CMK (cell line): Measurements from ENCODE around the gene RPL10.

Experiments
- DNase-seq: peaks from one replicate; pipeline ENCODE4 v3.0.0-alpha.2; 2010; ENCODE audit warnings: low read depth

Gene RPL10

DNA sequence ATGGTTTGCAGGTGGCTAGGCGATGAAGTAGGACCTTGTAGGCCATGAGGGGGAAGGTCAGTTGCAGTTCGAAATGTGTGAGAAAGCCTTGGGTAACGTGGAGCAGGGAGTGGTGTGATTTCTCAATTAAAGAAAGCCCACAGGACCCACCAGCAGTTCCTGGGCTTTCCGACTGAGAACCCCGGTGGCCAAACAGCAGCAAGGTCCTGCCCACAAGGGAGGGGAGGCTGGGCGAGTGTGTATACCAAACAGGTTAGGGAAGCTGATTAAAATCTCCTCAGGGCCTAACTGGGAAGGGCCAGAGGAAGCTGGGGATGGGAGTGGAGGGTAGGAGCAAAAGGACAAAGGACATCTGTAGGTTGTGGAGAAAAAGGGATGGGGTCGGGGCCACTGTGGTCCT, 32.7 kb downstream of the RPL10 start:
- no peak for DNase-seq

DNA sequence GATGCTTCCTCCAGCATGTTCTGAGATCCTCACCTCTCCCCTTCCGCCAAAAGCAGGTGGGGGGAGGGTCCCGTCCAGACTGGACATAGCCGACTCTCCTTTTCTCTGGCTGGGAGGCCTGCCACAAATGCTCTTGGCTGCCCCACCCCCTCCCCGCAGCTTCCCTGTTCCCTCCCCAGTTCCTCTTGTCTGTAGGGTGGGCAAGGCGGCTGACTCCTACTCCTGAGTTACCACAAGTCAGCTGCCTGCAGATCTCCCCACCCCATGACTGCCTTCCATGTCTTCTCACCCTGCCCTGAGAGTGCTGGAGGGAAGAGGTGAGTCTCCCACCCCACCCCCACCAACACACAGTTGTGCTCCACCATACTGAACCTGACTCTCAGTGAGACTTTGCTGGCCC, 33.2 kb downstream of the RPL10 start:
- no peak for DNase-seq

DNA sequence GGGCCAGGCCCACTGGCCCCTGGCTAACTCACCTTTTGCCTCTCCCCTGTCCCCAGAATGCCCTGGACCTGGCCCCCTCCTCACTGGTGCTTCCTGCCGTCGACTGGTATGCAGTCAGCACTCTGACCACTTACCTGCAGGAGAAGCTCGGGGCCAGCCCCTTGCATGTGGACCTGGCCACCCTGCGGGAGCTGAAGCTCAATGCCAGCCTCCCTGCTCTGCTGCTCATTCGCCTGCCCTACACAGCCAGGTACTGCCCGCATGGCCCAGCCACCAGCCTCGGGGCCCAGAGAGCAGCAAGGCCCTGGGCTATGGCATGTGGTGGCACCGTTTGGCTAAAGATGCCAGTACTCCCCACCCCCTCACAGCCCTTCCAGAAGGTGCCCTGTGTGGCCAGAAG, 34.0 kb downstream of the RPL10 start:
- DNase-seq = no peak

DNA sequence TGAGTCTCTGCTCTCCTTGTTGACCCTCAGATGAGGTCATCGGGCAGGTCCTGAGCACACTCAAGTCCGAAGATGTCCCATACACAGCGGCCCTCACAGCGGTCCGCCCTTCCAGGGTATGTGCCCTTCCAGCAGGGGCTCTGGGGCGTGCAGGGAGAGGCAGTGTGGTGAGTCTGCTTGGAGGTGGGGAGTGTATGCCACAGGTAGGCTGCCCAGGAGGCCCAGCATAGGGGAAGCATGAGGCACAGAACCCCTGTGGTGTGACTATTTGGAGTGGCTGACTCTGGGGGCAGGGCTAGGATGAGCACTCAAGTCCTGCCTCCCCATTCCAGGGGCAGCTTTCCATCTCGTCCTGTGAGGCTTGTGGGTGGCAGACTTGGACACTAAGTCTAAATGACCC, 35.4 kb downstream of the RPL10 start:
- no peak for DNase-seq

DNA sequence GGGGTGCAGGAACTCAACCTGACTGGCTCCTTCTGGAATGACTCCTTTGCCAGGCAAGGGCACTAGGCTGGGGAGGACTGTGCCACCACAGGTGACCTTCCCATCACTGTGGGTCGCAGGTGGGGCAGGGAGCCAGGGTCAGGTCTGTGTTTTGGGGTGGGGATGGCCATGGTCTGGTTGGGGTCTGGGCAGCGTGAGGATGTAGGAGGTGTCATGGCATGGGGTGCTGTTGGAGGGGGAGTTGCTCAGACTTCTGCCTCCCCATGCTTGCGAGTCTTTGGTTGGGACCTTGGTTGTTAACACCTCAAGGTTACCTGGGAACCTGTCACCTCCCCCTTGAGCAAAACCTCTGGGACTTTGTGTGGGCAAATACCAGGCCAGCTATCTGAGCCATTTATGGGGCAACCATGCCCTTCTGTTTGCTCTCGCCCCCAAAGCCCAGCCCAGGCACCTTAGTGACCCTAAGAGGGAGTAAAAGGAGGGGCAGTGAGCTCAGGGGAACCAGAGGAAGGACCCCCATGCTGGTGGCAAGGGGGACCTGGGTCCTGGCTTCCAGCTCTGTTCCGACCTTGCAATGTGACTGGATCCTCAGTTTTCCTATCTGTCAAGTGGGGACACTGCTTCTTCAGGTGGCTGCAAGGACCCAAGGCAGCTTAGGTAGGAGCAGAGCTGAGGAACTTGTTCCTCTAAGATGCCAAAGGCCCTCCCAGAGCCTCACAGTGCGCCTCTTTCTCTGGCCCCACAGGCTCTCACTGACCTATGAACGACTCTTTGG, 36.4 kb downstream of the RPL10 start:
- no peak for DNase-seq

DNA sequence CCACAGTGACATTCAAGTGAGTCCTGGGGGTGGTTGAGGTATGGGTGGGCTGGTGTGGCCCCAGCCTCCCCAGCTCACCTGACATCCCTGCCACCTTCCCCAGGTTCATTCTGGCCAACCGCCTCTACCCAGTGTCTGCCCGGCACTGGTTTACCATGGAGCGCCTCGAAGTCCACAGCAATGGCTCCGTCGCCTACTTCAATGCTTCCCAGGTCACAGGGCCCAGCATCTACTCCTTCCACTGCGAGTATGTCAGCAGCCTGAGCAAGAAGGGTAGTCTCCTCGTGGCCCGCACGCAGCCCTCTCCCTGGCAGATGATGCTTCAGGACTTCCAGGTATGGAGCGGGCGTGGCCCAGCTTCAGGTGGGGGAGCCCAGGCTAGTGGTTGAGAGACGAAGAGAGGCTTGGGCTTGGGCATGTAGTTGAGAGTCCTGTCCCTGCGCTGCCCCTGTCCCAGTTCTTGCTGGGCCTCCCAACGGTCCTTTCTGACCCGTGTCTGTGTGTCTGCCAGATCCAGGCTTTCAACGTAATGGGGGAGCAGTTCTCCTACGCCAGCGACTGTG, 37.1 kb downstream of the RPL10 start:
- DNase-seq = no peak

DNA sequence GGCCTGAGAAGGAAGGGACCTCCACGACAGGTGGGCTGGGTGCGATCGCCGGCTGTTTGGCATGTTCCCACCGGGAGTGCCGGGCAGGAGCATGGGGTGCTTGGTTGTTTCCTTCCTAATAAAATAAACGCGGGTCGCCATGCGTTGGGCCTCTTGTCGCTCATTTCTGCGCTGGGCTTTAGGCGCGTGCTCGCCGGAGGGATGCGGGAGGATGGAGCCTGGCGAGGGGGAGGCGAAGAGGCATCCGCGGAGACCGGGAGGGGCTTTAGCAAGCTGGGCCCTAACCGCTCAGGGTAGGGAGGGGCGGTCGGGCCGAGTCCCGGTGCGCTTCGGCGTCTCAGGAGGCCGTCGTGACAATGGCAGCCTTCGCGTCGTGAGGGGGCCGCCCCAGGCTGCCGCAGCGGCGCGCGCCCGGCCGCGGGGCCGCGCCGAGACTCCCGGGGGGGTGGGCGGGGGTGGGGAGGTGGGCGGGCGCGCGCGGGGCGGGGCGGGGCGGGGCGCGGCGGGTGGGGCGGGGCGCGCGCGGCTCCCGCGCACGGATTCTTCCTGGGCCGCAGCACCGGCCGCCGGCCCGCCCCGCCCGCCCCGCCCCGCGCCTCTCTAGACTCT, 38.3 kb downstream of the RPL10 start:
- DNase-seq = no peak

DNA sequence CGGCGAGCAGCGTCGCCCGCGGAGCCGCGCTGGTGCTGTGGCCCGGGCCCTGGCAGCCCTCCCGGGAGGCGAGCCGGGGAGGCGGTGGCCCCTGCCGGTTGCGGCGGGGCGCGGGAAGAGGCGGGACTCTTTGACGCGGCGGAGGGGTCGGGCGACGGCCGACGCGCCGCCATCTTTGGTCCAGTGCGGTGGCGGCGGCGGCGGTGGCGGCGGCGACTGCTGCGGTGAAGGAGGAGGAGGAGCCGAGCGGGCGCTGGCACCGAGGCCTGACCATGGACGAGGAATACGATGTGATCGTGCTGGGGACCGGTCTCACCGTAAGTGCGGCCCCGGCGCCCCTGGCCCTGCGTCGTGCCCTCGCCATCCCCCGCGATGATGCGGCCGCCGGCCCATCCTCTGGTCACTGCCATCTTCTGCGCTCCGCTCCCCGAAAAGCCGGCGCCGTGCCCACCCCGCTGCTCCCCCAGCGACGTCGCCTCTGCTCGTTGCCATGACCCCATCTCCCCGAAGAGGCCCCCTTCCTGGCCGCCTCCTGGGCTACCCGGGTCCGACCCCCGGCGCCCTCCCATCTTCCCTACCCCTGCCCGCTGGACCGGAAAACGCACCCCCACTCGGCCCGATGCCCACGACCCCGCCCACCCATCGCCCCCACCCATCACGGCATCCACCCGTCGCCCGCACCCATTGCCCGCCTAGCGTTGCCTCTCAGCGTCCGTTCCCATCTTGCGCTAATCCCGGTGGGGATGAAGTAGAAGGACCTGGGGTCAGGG, 39.0 kb downstream of the RPL10 start, which contains the start of gene GDI1:
Gene GDI1, plus strand, starts transcription at position 172 of the 770 bp plus-strand sequence. Its CDS starts 101 bp downstream, at position 273.
- no peak for DNase-seq

DNA sequence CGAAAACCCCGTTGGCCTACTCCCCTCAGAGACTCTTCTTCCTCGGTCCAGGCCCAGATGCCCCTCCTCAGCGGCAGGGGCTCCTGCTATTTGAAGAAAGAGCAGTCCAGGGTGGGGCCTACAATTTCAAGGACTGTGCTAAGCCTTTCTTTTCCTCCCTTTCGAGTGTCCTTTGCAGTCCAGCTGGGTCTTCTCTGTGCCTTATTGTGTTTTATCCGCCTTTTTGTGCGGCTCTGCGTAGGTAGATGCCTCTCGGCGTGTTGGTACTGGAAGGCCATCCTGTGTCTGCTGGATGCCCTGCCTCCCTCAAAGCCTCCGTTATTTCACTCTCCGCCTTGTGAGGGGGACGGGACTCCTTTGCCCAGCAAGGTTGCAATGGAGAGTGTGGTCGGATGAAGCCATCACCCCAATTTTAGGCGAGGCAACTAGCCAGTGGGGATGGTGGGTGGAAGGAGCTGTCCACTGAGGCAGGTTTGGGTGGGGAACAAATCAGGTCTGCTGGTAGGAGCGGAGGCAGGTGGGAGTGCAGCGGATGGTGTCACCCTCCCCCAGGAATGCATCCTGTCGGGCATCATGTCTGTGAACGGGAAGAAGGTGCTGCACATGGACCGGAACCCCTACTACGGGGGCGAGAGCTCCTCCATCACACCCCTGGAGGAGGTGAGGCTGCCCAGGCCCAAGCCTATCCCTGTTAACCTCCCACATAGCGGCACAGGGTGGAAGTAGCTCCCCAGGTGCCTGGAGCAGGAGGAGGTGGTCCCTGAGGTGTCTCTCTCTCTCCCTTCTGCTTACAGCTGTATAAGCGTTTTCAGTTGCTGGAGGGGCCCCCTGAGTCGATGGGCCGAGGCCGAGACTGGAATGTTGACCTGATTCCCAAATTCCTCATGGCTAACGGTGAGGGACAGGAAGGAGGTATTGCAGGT, 40.1 kb downstream of the RPL10 start:
- no peak for DNase-seq

DNA sequence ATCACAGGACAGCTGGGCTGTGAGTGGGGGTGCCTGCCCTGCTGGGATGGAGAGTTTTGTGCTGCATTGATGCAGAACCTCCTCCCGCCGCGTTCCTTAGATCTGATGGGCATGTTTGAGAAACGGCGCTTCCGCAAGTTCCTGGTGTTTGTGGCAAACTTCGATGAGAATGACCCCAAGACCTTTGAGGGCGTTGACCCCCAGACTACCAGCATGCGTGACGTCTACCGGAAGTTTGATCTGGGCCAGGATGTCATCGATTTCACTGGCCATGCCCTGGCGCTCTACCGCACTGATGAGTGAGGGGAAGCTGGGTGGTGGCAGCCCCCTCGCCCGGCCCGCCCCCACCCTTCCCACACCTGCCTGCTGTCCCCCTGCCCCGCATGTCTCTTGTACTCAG, 41.7 kb downstream of the RPL10 start:
- DNase-seq = no peak

DNA sequence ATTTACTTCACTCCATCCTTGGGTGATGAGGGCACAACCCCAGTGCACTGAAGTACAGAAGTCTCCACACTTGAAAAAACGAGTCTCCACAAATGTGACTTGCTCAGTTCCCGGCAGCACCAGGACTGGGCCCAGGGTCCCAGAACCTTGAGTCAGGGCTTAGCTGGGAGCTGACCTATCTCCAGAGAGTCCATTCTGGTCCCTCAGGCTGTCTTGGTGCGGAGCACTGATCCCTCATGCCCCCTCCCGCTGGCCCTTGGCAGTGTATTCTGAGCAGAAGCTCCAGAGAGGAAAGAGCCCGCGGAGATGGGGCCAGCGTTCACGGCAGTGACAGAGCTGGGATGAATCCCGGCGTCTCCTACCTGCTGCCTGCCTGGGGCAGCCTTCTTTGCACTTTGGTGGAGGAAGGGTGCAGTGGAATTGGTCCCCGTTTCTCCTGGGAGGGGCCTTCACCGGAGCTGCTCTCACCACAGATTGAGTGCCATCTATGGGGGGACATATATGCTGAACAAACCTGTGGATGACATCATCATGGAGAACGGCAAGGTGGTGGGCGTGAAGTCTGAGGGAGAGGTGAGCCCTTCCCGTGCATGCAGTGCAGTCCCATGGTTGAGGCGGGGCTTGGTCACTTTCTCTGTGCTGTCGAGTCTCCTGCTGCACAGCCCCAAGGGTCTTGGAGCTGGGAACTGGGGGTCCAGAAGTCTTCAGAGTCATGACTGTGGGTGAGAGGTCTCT, 42.6 kb downstream of the RPL10 start:
- DNase-seq = no peak

DNA sequence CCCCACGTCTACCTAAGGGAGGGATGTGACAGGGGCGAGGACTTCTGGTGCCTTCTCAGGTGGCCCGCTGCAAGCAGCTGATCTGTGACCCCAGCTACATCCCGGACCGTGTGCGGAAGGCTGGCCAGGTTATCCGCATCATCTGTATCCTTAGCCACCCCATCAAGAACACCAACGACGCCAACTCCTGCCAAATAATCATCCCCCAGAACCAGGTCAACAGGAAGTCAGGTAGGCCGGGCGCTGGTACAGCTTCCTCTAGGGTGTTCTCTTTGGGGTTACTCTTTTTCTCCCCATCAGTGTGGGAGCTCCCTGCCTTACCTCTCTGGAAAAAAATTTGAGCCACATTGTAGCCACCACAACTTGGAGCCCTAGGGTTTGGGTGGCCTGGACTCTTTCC, 43.4 kb downstream of the RPL10 start:
- no peak for DNase-seq

DNA sequence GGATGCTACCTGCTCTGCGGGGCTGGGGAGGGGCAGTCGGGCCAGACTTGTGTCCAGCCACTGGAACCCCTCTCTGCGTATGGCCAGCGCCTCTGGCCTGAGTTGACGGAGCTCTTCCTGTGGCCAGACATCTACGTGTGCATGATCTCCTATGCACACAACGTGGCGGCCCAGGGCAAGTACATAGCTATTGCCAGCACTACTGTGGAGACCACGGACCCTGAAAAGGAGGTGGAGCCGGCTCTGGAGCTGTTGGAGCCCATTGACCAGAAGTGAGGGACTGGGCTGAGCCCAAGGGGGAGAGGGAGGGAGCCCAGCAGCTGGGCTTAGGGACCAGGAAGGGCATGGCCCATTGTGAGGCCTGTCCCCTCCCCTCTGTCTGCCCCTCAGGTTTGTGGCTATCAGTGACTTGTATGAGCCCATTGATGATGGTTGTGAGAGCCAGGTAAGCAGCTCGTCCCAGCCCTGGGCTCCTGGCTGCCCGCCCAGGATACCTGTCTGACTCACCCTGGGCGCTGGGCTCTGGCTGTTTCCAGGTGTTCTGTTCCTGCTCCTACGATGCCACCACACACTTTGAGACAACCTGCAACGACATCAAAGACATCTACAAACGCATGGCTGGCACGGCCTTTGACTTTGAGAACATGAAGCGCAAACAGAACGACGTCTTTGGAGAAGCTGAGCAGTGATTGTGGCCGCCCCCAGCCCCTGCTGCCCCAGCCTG, 44.0 kb downstream of the RPL10 start:
- DNase-seq = no peak

DNA sequence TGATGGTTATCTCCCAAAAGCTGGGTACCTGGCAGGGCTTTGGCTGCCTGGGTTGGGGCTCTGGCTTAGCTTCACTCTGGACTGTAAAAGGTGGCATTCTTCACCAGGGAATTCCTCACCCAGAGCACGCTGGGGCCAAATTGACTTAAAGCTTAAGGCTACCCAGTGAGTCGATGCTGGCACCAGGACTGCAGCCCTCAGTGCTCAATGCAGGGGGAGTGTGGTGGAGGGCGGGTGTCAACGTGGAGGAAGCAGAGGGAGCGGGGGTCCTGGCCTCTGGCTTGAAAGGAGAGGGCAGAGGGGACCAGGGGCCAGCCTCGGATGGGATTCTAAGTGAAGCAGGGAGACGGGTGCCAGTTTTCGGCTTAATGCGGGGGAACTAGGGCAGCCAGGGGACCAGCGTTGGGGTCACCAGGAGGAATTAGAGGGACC, 45.3 kb downstream of the RPL10 start:
- no peak for DNase-seq

DNA sequence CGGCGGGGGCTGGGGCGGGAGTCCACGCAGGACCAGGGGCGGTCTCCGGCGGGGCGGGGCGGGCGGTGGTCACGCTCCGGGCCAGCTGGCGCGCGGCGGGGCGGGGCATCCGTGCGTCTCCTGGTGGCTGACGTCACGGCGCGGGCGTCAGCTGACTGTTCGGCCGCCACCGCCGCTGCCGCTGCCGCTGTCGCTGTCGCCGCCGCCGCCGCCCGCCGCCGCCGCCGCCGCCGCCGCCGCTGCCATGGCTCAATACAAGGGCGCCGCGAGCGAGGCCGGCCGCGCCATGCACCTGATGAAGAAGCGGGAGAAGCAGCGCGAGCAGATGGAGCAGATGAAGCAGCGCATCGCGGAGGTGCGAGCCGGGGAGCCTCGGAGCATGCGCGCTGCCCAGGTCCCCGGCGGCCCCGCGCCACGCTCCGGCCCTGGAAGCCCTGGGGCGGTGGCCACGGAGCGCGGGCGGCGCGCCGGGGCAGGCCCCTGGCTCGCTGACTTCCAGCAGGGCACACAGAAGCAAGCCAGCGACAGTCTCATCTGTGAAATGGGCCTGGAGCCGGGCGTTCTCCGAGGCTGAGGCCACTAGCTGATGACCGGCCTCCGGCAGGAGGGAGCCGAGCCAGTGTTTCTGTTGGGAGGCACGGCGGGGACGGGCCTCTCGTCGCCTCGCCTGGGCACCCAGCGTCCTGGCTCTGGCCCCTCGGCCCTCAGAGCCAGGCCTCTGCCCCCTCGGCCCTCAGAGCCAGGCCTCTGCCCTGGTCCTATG, 46.0 kb downstream of the RPL10 start, which contains the start of gene FAM50A:
Gene FAM50A, plus strand, starts transcription at position 150 of the 763 bp plus-strand sequence. Its CDS starts 95 bp downstream, at position 245.
- DNase-seq = no peak

DNA sequence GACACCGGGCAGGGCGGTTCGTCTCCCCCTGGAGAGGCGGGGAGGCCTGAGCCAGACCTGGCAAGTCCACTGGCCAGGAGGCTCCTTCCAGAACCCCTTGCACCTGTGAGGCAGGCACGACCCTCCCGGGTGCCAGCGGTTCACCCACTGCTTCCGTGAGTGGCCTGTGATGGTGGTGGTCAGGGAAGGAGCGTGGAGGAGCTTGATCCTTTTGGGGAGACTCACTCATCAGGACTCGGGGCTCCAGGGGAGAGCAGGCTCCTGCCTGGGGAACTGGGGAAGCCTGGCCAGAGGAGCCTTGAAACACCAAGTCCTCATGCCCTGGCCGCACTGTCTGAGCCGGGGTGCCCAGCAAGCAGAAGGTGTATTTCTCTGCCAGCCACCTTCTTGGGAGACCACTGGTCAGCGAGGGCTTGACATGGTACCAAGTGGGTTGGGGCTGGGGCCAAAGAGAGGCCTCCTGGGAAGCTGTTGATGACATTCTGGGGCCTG, 46.6 kb downstream of the RPL10 start:
- DNase-seq = no peak

DNA sequence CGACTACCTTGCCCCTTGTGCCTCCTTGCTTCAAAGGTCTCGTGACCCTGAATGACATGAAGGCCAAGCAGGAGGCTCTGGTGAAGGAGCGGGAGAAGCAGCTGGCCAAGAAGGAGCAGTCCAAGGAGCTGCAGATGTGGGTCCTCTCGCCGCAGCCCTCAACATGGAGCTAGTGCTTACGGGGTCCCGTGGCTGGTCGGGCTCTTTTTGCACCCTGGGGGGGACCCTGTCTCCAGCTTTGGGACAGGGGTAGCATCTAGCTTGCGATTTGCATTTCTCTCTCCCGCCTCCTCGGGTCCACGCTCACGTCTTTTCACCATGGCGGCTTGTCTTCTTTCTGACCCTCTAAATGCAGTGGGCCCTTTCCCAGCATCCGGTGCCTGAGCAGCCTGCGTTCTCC, 47.6 kb downstream of the RPL10 start:
- no peak for DNase-seq

DNA sequence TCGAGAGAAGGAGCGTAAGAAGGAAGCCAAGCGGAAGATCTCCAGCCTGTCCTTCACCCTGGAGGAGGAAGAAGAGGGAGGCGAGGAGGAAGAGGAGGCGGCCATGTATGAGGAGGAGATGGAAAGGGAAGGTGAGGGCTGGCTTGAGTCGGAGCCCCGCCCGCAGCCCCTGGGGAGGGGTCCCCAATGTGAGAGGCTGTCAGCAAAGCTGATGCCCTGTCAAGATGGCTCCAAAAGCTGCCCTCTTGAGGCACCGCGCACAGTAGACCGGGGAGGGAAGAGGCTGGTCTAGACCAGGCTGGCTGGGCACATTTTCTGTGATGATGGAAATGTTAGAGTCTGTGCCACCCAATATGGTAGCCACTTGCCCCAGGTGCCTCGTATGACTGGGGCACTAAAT, 48.3 kb downstream of the RPL10 start:
- no peak for DNase-seq

DNA sequence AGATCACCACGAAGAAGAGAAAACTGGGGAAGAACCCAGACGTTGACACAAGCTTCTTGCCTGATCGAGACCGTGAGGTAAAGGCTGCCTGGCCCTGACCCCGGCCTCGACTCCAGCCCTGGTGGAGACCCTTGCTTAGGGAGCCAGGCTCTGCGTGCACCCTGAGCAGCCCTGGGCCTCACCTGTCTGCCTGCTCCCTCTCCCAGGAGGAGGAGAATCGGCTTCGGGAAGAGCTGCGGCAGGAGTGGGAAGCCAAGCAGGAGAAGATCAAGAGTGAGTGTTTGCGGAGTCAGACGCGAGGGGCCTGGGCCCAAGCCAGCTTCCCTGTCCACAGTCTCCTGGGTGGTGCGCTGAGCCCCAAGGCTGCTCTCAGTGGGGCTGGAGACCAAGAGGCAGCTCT, 50.3 kb downstream of the RPL10 start:
- no peak for DNase-seq
